Activated naive CD4-positive, alpha-beta T cell treated with anti-CD3 and anti-CD28 coated beads for 36 hours (primary cell): Measurements from ENCODE around the gene ZNF677. TPM values are rescaled to one million over a fixed set of nuclear protein-coding genes. Genes with fewer than 3 reads are reported as not detected.
A peak's percentile ranks its signal among the peaks of the same experiment; 100 is the strongest.
"Not testable (repeated sequence)": the region's sequence is repeated elsewhere in the genome, so short reads cannot be mapped to it uniquely, and the experiment has no call there.

Experiments used
- CTCF ChIA-PET: fragments of 350-600 bp; sonication (Branson Sonifier 250); formaldehyde crosslinking; loops from one replicate; lab custom pipeline; 2021; ENCODE audit warnings: antibody characterized with exemption; lab: Charles Lee
- DNase-seq: peaks from one replicate; pipeline ENCODE4 v3.0.0-alpha.2; 2020
- H3K27ac Mint-ChIP-seq: one replicate; pipeline ENCODE4 v1.8.0; 2021; ENCODE audit warnings: mild to moderate bottlenecking, mixed read lengths
- H3K27me3 Mint-ChIP-seq: one replicate; pipeline ENCODE4 v1.8.0; 2021; ENCODE audit warnings: low read depth, mixed read lengths
- H3K36me3 Mint-ChIP-seq: one replicate; pipeline ENCODE4 v1.8.0; 2021; ENCODE audit warnings: low read depth, mixed read lengths
- H3K4me1 Mint-ChIP-seq: one replicate; pipeline ENCODE4 v1.8.0; 2021; ENCODE audit warnings: low read depth, mixed read lengths
- H3K4me3 Mint-ChIP-seq: one replicate; pipeline ENCODE4 v1.8.0; 2021; ENCODE audit warnings: mild to moderate bottlenecking, moderate library complexity, mixed read lengths
- H3K9me3 Mint-ChIP-seq: one replicate; pipeline ENCODE4 v1.8.0; 2021; ENCODE audit warnings: mixed read lengths
- intact Hi-C: fragments of 100-400 bp; cut with micrococcal nuclease; formaldehyde crosslinking; loops from one replicate; pipeline ENCODE4 v1.15.1; 2023
- total RNA-seq, 2 experiments: library from RNA; stranded (reverse); gene quantifications; one replicate each; pipeline ENCODE4 v1.2.3, GENCODE V29; 2021

The ZNF677 gene
- total RNA-seq, 2 experiments from 2014 or later: 4.0 to 5.4 TPM

DNA sequence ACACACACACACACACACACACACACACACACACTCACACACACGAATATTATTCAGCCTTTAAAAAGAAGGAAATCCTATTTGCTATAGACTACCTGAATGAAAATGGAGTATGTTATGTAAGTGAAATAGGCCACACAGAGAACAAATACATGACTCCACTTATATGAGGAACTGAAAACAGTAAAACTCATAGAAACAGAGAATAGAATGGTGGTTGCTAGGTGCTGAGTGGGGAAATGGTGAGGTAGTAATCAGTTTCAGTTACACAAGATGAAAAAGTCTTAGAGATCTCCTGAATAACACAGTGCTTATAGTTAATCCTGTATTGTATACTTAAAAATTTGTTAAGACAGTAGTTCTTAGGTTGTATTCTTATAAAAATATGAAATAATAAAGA lies 8.2 kb downstream of the ZNF677 start:
- Mint-ChIP-seq H3K36me3 (peaks cover 78% of the 10 kb centered on the region), H3K9me3 (peaks cover 67% of the 10 kb centered on the region), H3K4me3 (no peak overlapping the region), H3K27ac (no peak overlapping the region), H3K4me1 (no peaks in the 10 kb centered on the region), H3K27me3 (no peaks in the 10 kb centered on the region)
- DNase-seq: no peak
- intact Hi-C loops: no loop called here
- CTCF ChIA-PET: no interaction called here

GRCh38 chr19:53237114-53237777 lies 17.4 kb downstream of the ZNF677 start:
- Mint-ChIP-seq H3K4me3 (no peak overlapping the region), H3K4me1 (no peaks in the 10 kb centered on the region), H3K27ac (no peak overlapping the region), H3K27me3 (no peaks in the 10 kb centered on the region), H3K36me3 (peaks cover 56% of the 10 kb centered on the region), H3K9me3 (peaks cover 56% of the 10 kb centered on the region)
- no peak for DNase-seq
- intact Hi-C loops: no loop called here
- CTCF ChIA-PET: no interaction called here

- CTCF ChIA-PET: no interaction called here
- H3K27me3 Mint-ChIP-seq: no peaks in the 10 kb centered on the region
Measured at GRCh38 chr19:53224606-53225005, 30.1 kb downstream of the ZNF677 start.

DNA sequence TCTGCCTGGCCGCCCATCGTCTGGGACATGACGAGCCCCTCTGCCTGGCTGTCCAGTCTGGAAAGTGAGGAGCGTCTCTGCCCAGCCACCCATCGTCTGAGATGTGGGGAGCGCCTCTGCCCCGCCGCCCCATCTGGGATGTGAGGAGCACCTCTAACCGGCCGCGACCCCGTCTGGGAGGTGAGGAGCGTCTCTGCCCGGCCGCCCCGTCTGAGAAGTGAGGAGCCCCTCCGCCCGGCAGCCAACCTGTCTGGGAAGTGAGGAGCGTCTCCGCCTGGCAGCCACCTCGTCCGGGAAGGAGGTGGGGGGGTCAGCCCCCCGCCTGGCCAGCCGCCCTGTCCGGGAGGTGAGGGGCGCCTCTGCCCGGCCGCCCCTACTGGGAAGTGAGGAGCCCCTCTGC lies 32.0 kb downstream of the ZNF677 start:
- H3K27ac Mint-ChIP-seq, H3K4me3 Mint-ChIP-seq, intact Hi-C loops, CTCF ChIA-PET, H3K27me3 Mint-ChIP-seq, DNase-seq, H3K4me1 Mint-ChIP-seq: not testable (repeated sequence)
- H3K9me3 Mint-ChIP-seq: peaks cover 46% of the 10 kb centered on the region
- peaks cover 33% of the 10 kb centered on the region for H3K36me3 Mint-ChIP-seq

More at GRCh38 chr19:53224606-53225005, 30.1 kb downstream of the ZNF677 start:
- Mint-ChIP-seq H3K36me3 (peaks cover 33% of the 10 kb centered on the region), H3K4me3 (no peak overlapping the region), H3K9me3 (peaks cover 45% of the 10 kb centered on the region), H3K4me1 (no peaks in the 10 kb centered on the region), H3K27ac (no peak overlapping the region)
- DNase-seq: no peak
- intact Hi-C loops: no loop called here

DNA sequence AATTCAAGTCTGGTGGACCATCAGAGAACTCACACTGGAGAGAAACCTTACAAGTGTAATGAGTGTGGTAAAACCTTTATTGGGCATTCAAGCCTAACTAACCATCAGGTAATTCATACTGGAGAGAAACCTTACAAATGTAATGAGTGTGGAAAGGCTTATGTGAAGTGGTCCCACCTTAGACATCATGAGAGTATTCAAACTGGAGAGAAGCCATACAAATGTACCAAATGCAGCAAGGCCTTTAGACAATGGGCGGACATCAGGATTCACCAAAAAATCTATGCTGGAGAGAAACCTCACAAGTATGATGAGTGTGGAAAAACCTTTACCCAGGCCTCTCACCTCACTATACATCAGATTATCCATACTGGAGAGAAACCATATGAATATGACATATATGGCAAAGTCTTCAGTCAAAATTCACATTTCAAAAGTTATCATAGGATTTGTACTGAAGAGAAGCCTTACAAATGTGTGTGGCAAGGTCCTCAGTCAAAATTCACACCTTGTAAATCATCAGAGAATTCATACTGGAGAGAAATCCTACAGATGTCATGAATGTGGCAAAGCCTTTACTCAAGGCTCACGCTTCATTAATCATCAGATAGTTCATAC lies 41.9 kb downstream of the ZNF677 start:
- CTCF ChIA-PET: no interaction called here
- intact Hi-C loops: no loop called here
- no peak overlapping the region for H3K27ac Mint-ChIP-seq
- no peak for DNase-seq
- peaks cover 77% of the 10 kb centered on the region for H3K9me3 Mint-ChIP-seq
- peaks cover 72% of the 10 kb centered on the region for H3K36me3 Mint-ChIP-seq
- H3K27me3 Mint-ChIP-seq: no peaks in the 10 kb centered on the region
- H3K4me1 Mint-ChIP-seq: no peaks in the 10 kb centered on the region
- H3K4me3 Mint-ChIP-seq: no peak overlapping the region

GRCh38 chr19:53211554-53211953 lies 43.1 kb downstream of the ZNF677 start:
- H3K4me3 Mint-ChIP-seq, intact Hi-C loops, CTCF ChIA-PET, H3K4me1 Mint-ChIP-seq, H3K27ac Mint-ChIP-seq, H3K27me3 Mint-ChIP-seq, DNase-seq: not testable (repeated sequence)
- peaks cover 83% of the 10 kb centered on the region for H3K36me3 Mint-ChIP-seq
- peaks cover 85% of the 10 kb centered on the region for H3K9me3 Mint-ChIP-seq

GRCh38 chr19:53196777-53197396 lies 57.8 kb downstream of the ZNF677 start:
- Mint-ChIP-seq H3K4me3 (peak overlapping the region; percentile 89), H3K27me3 (peaks cover 2% of the 10 kb centered on the region), H3K36me3 (peaks cover 51% of the 10 kb centered on the region), H3K9me3 (peaks cover 38% of the 10 kb centered on the region), H3K27ac (peak overlapping the region; percentile 92), H3K4me1 (peaks cover 31% of the 10 kb centered on the region)
- intact Hi-C loops: loop anchor here (1.0 to 10.0 kb wide), 10 partner anchors 57 to 825 kb away; partner anchors contain the start of genes MYADM, PRKCG, ZNF525 and ZNF677
- DNase-seq: peak; percentile 99
- CTCF ChIA-PET: interaction anchor here (0.7 kb wide), 1 partner anchor 549 kb away, joined by 3 read pairs; no protein-coding TSS in a partner anchor

DNA sequence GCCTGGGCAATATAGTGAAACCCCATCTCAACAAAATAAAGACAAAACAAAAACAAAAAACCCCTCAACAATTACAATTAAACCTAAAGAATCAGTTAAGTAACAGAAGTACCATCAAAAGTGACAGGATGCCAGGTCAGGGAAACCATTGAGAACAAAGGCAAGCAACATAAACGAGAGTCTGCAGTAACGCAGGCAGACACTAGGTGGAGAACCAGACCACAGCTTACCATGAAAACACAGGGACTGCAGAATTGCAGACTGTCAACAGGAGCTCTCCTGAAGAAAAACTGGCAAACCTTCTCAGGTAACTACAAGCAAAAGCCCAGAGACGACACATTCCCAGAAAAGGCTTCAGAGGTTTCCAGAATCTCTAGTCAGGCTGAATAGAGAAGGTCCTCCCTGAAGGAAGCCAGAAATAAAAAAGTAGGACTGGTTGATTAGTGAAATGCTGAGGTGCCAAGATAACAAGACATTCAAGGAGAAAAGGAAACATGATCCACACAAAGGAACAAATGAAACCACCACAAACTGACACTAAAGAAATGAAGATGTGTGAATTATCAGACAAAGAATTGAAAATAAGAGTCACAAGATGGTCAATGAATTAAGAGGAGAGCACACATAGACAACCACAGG lies 59.3 kb downstream of the ZNF677 start:
- Mint-ChIP-seq H3K36me3 (peaks cover 52% of the 10 kb centered on the region), H3K27ac (peak overlapping the region; percentile 37), H3K9me3 (peaks cover 31% of the 10 kb centered on the region), H3K4me3 (no peak overlapping the region), H3K27me3 (peaks cover 2% of the 10 kb centered on the region), H3K4me1 (peaks cover 31% of the 10 kb centered on the region)
- CTCF ChIA-PET: interaction anchor here (0.6 to 0.8 kb wide), 3 partner anchors 326 to 1411 kb away, joined by 3 to 5 read pairs (median 3); no protein-coding TSS in a partner anchor
- DNase-seq: peak; percentile 88
- intact Hi-C loops: loop anchor here (1.0 to 10.0 kb wide), 8 partner anchors 139 to 827 kb away; partner anchors contain the start of genes MYADM, PRKCG, ZNF765 and ZNF845

- H3K4me3 Mint-ChIP-seq: peak overlapping the region; percentile 90
- H3K27me3 Mint-ChIP-seq: peaks cover 2% of the 10 kb centered on the region
- H3K4me1 Mint-ChIP-seq: peaks cover 31% of the 10 kb centered on the region
- peaks cover 44% of the 10 kb centered on the region for H3K36me3 Mint-ChIP-seq
- H3K27ac Mint-ChIP-seq: no peak overlapping the region
- H3K9me3 Mint-ChIP-seq: peaks cover 26% of the 10 kb centered on the region
- DNase-seq: no peak
- CTCF ChIA-PET: interaction anchor here (0.5 kb wide), 1 partner anchor 49 kb away, joined by 3 read pairs; no protein-coding TSS in a partner anchor
- intact Hi-C loops: loop anchor here (1.0 to 10.0 kb wide), 6 partner anchors 34 to 671 kb away; partner anchors contain the start of genes MYADM, ZNF160, ZNF347 and ZNF765
Measured at GRCh38 chr19:53193535-53194222, 61.0 kb downstream of the ZNF677 start.

- Mint-ChIP-seq H3K4me1 (peaks cover 29% of the 10 kb centered on the region), H3K27ac (peak within 1 kb of the TSS; percentile 86), H3K4me3 (peak within 1 kb of the TSS; percentile 90), H3K9me3 (peaks cover 26% of the 10 kb centered on the region), H3K27me3 (peaks cover 2% of the 10 kb centered on the region), H3K36me3 (peaks cover 42% of the 10 kb centered on the region)
- intact Hi-C loops: loop anchor here (1.0 to 10.0 kb wide), 6 partner anchors 34 to 672 kb away; partner anchors contain the start of genes MYADM, ZNF160, ZNF347 and ZNF765
- DNase-seq: peak; percentile 92
- CTCF ChIA-PET: interaction anchor here (0.5 kb wide), 1 partner anchor 48 kb away, joined by 3 read pairs; no protein-coding TSS in a partner anchor
Measured at GRCh38 chr19:53192771-53193534, 61.7 kb downstream of the ZNF677 start, which contains the start of gene ZNF665. ZNF665 (minus strand) TSS chr19:53193358; CDS start chr19:53182898, 10,460 bp downstream.

DNA sequence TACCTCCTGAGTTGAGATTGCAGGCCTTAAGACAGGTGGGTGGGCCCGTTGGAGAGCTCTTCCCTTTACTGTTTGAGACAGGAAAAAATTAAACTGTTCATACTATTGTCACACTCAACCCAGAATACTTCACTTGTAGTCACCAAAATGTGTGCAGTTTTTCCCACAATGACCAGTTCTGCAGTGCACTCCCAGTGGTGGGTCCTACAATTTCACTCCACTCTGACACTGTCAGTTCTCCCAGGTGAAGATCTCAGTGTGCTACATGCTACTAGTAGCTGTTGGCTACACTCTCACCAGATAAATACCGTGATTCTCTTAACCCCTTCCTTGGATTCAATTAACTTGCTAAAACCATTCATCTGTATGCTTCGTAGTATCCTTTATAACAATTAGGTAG lies 64.4 kb downstream of the ZNF677 start:
- peaks cover 2% of the 10 kb centered on the region for H3K27me3 Mint-ChIP-seq
- peaks cover 14% of the 10 kb centered on the region for H3K4me1 Mint-ChIP-seq
- intact Hi-C loops: loop anchor here (10.0 kb wide), 4 partner anchors 145 to 675 kb away; partner anchors contain the start of genes MYADM, ZNF765 and ZNF845

More for the DNA sequence above, 64.4 kb downstream of the ZNF677 start:
- no peak for DNase-seq
- no peak overlapping the region for H3K27ac Mint-ChIP-seq
- H3K4me3 Mint-ChIP-seq: no peak overlapping the region
- CTCF ChIA-PET: no interaction called here
- peaks cover 27% of the 10 kb centered on the region for H3K9me3 Mint-ChIP-seq
- peaks cover 40% of the 10 kb centered on the region for H3K36me3 Mint-ChIP-seq
